Measurements from ENCODE around the gene RFT1.

DNA sequence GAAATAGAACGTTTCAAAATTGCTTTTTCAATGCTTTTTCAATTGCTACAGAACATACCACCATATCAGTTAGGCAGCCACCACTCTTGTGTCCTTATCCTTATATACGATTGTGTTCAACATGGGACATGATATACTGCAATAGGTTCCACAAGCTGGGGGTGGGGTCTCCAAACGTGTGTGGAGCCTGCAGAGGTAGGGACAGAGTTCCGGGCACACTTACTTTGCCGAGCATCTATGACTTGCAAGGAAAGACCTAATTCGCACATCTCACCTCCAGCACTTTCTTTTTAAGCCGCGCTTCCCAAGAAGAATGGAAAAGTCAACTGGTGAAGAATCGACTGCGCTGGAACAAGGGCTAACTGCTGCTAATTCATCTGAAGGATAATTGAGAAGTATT, 44.8 kb downstream of the RFT1 start:
- TF ChIP-seq, protein P1, sequence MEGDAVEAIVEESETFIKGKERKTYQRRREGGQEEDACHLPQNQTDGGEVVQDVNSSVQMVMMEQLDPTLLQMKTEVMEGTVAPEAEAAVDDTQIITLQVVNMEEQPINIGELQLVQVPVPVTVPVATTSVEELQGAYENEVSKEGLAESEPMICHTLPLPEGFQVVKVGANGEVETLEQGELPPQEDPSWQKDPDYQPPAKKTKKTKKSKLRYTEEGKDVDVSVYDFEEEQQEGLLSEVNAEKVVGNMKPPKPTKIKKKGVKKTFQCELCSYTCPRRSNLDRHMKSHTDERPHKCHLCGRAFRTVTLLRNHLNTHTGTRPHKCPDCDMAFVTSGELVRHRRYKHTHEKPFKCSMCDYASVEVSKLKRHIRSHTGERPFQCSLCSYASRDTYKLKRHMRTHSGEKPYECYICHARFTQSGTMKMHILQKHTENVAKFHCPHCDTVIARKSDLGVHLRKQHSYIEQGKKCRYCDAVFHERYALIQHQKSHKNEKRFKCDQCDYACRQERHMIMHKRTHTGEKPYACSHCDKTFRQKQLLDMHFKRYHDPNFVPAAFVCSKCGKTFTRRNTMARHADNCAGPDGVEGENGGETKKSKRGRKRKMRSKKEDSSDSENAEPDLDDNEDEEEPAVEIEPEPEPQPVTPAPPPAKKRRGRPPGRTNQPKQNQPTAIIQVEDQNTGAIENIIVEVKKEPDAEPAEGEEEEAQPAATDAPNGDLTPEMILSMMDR (IDR thresholded peaks at IDR 0.05; ENCODE audit: extremely low read depth in 1 of 2, insufficient read depth in 1 of 2, low read depth in 1 of 2, low read length in 2 of 2), result no peak
- TF ChIP-seq JUN (IDR thresholded peaks at IDR 0.05; ENCODE audit: borderline replicate concordance, insufficient read depth, insufficient read length, low read depth) (no peak), EZH2 (IDR thresholded peaks at IDR 0.05; ENCODE audit: borderline replicate concordance, low read depth, low read length, severe bottlenecking) (no peak), POLR2A (IDR thresholded peaks at IDR 0.05; ENCODE audit: low read depth, low read length) (no peak), MYC (IDR thresholded peaks at IDR 0.05; ENCODE audit: low read depth, low read length) (no peak), POLR2AphosphoS5 (IDR thresholded peaks at IDR 0.05; ENCODE audit: insufficient read depth, low read depth, low read length) (no peak), FOS (IDR thresholded peaks at IDR 0.05; ENCODE audit: borderline replicate concordance, insufficient read depth, low read length) (no peak), GATA2 (IDR thresholded peaks at IDR 0.05; ENCODE audit: insufficient read depth, insufficient read length, low read depth, low read length) (no peak)
- TF ChIP-seq, protein P2, sequence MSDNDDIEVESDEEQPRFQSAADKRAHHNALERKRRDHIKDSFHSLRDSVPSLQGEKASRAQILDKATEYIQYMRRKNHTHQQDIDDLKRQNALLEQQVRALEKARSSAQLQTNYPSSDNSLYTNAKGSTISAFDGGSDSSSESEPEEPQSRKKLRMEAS (IDR thresholded peaks at IDR 0.05; ENCODE audit: insufficient read depth, insufficient read length), result no peak
